HG02610 (cell line): ENCODE results near the gene VSTM4.
A peak's percentile ranks its signal among the peaks of the same experiment; 100 is the strongest.

Experiments
- ATAC-seq: cut with Tn5 transposase; IDR thresholded peaks from one replicate; pipeline ENCODE4 v1.9.1; 2021; ENCODE audit warnings: mild to moderate bottlenecking, moderate library complexity; ENCODE audit not compliant: unreplicated experiment

The VSTM4 gene

GRCh38 chr10:49072166-49072885 lies 43.0 kb downstream of the VSTM4 start:
- no peak for ATAC-seq

- no peak for ATAC-seq
Observed at GRCh38 chr10:49071160-49071761, 44.1 kb downstream of the VSTM4 start.

GRCh38 chr10:49070701-49071100 lies 44.6 kb downstream of the VSTM4 start:
- no peak for ATAC-seq

GRCh38 chr10:49068672-49069217 lies 46.6 kb downstream of the VSTM4 start:
- ATAC-seq, result no peak

GRCh38 chr10:49068209-49068608 lies 47.1 kb downstream of the VSTM4 start:
- no peak for ATAC-seq

DNA sequence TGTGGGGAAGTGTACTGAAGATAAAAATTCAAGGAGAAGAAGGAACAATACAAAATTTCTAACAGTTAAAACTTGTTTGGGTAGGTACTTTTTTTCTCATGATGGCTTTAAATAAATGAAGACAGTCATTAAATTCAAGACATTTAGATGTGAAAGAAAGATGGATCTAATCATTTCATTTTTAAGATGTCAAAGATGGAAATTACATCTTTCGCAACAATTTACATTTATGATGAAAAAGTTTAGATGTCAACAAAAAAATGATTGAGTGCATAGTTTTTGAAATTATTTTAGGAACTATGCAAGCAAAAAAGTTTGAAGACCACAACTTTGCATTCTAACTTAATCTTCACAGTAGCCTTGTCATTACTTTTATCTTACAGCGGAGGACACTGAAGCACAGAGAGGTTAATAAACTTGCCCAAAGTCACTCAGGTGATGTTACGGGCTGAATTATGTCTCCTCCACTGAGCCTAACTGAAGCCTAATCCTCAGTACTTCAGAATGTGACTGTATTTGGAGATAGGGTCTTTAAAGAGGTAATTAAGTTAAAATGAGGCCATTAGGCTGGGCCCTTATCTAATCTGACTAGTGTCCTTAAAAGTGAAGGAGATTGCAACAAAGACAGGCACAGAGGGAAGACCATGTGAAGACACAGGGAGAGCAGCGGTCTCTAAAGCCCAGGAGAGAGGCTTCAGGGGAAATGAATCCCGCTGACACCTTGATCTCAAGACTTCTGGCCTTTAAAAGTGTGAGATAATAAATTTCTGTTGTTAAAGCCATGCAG lies 48.2 kb downstream of the VSTM4 start:
- ATAC-seq, result no peak

DNA sequence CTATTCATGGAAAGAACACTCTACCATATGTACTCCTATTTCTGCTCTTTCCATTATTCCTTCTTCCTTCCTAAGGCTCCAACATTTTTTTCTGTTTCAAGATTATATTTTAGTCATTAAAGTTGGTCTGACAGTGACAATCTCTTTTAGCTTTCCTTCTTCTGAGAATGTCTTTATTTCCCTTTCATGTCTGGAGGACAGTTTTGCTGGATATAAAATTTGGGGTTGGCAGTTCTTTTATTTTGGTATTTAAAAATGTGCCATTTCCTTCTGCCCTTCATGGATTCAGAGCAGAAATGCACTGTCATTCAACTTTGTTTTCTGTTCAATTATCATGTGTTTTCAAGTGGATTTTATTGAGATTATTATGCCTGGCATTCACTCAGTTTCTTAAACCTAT lies 53.1 kb downstream of the VSTM4 start:
- ATAC-seq, result no peak

GRCh38 chr10:49061667-49062066 lies 53.7 kb downstream of the VSTM4 start:
- no peak for ATAC-seq

DNA sequence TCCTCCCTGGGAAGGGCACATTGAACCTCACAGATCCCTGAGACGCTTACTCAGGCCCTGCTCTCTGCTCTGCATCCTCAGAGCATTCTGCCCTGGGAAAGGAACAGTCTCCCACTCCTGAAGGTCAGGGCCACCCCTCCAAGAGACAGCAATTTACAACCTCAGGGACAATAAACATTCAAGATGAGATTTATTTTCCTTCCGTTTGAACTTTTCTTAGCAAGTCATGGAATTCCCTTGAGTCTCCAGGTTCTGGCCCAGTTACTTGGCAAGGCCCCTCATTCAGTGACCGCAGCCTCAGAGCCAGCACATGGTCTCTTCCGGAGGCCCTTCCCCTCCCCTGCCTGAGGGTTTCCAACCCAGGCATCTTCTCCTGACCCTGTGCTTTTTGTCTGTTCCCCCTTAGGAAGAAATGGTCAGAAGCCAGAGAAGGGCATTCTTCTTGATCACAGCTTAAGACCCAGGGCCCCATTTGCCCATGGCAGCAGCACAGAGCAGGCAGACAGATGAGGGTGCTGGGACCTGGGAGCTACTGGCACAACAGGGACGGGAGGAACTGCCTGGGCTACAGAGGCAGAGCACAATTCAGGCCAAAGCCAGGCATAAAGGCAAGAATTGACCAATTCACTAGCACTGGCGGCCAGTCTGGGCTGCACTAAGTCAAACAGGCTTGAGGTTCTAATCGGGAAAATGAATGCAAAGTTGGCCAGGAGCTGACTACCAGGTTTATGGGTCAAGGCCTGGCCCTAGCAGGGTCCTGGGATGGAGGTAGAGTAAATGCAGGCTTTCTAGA lies 56.7 kb downstream of the VSTM4 start:
- ATAC-seq, result no peak

- no peak for ATAC-seq
Observed at GRCh38 chr10:49057231-49057880, 58.0 kb downstream of the VSTM4 start.

DNA sequence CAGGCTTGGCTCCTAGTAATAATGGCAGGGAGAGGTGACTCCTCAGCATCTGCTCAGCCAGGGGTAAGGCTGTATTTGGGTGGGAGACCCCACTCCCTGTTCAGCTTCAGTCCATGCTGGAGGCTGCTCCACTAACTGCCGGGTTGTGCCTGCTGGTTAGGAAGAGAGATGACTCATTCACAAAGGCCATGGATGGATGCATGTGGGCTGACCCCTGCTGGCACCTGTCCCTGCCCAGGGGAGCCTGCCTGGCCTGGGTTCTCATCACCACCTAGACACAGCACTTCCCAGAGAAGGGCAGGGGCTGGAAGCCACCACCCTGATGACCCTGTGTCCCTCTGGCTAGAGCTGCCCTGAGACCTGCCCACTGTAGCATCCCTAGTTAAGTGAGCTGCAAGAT lies 59.0 kb downstream of the VSTM4 start:
- ATAC-seq, result no peak

- ATAC-seq, result no peak
Observed at GRCh38 chr10:49055221-49055849, 60.0 kb downstream of the VSTM4 start.

GRCh38 chr10:49054753-49055152 lies 60.6 kb downstream of the VSTM4 start:
- ATAC-seq, result no peak

- ATAC-seq, result no peak
Observed at GRCh38 chr10:49053998-49054692, 61.2 kb downstream of the VSTM4 start.

DNA sequence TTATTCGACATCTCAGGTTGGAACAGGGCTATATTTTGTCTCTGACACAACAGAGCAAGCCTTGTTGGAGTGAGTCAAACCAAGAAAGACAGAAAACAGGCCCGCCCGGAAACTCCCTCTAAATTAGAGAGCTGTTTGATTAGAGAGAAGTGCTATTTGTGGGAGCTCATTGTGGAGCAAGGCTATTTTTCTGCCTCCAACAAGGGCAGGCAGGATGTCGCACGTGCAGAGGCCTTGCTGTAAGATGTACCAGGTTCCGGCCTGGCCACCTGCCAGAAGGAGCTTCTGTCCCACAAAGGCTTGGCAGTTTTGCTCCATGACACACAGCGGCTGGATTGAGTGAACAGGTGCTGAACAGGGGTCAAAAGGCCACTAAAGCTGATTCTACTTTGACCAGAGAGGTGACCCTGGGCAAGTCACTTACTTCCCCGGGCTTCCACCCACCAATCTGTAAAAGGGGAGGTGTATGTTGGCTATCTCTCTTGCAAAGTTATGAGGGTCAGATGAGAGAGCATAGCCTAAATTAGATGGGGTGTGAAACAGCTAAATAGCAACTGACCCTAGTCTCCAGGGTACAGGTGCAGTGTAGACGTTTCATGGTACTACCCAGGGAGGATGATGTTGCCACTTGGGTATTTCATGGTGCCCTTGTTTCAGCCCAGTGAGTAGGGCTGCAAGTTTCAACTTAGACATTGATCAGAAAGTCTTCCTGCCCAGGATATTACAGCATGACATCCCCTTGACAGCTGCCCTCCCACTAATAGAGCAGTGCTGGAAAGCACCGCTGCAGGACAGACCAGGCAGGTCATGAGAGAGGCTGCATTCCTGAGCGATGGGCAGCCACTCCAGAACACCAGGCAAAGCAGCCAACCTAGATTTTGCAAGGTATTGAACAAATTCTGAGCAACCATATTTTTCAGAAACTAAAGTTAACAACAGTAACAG lies 62.0 kb downstream of the VSTM4 start:
- ATAC-seq, result peak; percentile 41

GRCh38 chr10:49052069-49052468 lies 63.3 kb downstream of the VSTM4 start:
- ATAC-seq, result no peak

- no peak for ATAC-seq
Observed at GRCh38 chr10:49050906-49051305, 64.4 kb downstream of the VSTM4 start.

DNA sequence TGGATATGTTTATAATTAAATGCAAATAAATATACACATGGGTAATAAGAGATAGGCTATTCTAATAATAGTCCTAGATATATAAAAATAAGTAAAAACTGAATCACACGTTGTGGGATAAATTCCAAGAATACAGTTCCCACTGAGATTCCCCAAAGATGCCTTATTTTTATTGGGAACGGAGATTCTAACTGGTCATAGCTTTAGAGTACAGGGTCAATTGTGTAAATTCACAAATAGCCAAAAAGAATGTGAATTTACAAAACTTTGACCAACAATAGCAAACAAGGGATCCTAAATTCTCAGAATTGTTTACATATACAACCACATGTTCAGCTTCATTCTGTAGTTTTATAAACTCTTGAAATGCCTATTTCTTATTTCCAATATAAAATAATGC lies 65.0 kb downstream of the VSTM4 start:
- ATAC-seq, result no peak
